Measurements from ENCODE around the gene SPG11. TPM values are rescaled to one million over a fixed set of nuclear protein-coding genes. Genes with fewer than 3 reads are reported as not detected.

The SPG11 gene
- total and polyA plus RNA-seq, 9 of the 15 experiments (the other 6 are each of a cell fraction or from before 2014, with no cell fraction given) = 23.3 to 71.2 (median 45.6) TPM

GRCh38 chr15:44536302-44536961 is 127.0 kb downstream of the SPG11 start (continued):
- TF ChIP-seq IRF9 (tag; IDR thresholded peaks at IDR 0.05) (no peak), CBFA2T2 (conservative IDR thresholded peaks at IDR 0.05) (no peak), ZBTB43 (CRISPR knock-in tag; IDR thresholded peaks at IDR 0.05) (no peak), HNRNPL (IDR thresholded peaks at IDR 0.05; ENCODE audit: low read depth, low read length) (no peak), ZNF408 (CRISPR knock-in tag; IDR thresholded peaks at IDR 0.05; ENCODE audit: low read depth) (no peak), FOXJ3 (CRISPR knock-in tag; IDR thresholded peaks at IDR 0.05) (no peak), ZNF785 (CRISPR knock-in tag; IDR thresholded peaks at IDR 0.05) (no peak), BACH1 (tag; IDR thresholded peaks at IDR 0.05) (no peak), TRIM28 (IDR thresholded peaks at IDR 0.05) (0 out of 2 replicates have a peak, but pooled peaks have one; percentile 54), NR2C1 (IDR thresholded peaks at IDR 0.05) (no peak), NR2C1 (tag; IDR thresholded peaks at IDR 0.05) (no peak), POLR2G (IDR thresholded peaks at IDR 0.05; ENCODE audit: low read depth, low read length) (peak; percentile 88), ZNF311 (CRISPR knock-in tag; IDR thresholded peaks at IDR 0.05) (no peak), RAD21 (CRISPR knock-in tag; conservative IDR thresholded peaks at IDR 0.05 in 1 of 2, IDR thresholded peaks at IDR 0.05 in 1 of 2) (peak in 1 of 2 experiments; percentile 32; a peak in 2 of 4 replicates), RBBP5 (IDR thresholded peaks at IDR 0.05; ENCODE audit: borderline replicate concordance, insufficient read depth, low read length, poor library complexity, severe bottlenecking) (no peak), ZNF518B (CRISPR knock-in tag; IDR thresholded peaks at IDR 0.05) (no peak), ZNF766 (CRISPR knock-in tag; conservative IDR thresholded peaks at IDR 0.05) (no peak), GTF2F1 (IDR thresholded peaks at IDR 0.05; ENCODE audit: low read depth, low read length) (0 out of 2 replicates have a peak, but pooled peaks have one; percentile 8), MYBL2 (IDR thresholded peaks at IDR 0.05; ENCODE audit: low read depth) (no peak), MYBL2 (CRISPR knock-in tag; IDR thresholded peaks at IDR 0.05; ENCODE audit: borderline replicate concordance) (no peak), NR0B1 (IDR thresholded peaks at IDR 0.05; ENCODE audit: partially characterized antibody) (no peak), ELF1 (tag; IDR thresholded peaks at IDR 0.05) (no peak; the same call in 1 of the 2 replicates)

Data from K562 (cell line).